ENCODE results near the gene SLC43A1.

GRCh38 chr11:57530596-57531507, 15.3 kb upstream of the SLC43A1 start, which contains the start of gene TIMM10:
- TF ChIP-seq CTCF (IDR thresholded peaks at IDR 0.05): no peak
- TF ChIP-seq POLR2A (IDR thresholded peaks at IDR 0.05): peak in 2 of 4 donors; percentile 41 to 60
- TF ChIP-seq POLR2AphosphoS5 (IDR thresholded peaks at IDR 0.05): peak in 1 of 2 donors; percentile 79
- TF ChIP-seq EP300 (IDR thresholded peaks at IDR 0.05): peak in 1 of 4 donors; percentile 51
